ENCODE data around the gene NEURL2.

The NEURL2 gene

DNA sequence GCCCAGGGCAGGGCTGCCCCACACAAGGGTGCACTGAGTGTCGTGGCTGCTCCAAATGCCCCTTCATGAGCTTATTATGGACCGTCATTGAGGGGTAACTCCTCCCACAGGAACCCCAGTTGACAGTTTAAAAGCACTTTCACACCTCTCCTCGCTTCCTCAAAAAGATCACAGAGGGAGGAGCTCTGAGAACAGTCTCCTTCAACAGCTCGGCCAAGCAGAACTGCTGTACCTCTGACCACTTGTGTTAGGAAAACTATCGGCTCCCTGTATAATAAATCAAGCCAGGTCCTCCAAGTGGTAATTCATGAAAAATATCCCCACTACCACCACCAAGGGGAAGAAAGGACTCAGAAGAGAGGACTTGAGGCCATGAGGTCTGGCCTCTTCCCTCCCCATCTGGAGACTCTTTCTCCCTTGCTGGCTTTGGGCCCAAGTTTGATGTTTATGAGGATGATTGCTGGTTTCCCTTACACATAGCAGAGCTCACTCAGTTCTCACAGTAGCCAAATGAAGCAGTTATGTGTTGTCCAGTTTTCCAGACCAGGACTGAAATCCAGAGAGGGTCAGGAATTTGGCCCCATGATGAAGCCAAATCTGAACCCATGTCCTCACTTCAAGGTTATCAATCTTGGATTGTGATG is 48.7 kb downstream of the NEURL2 start:
- peak; percentile 61 for DNase-seq (ENCODE audit: low spot score)

DNA sequence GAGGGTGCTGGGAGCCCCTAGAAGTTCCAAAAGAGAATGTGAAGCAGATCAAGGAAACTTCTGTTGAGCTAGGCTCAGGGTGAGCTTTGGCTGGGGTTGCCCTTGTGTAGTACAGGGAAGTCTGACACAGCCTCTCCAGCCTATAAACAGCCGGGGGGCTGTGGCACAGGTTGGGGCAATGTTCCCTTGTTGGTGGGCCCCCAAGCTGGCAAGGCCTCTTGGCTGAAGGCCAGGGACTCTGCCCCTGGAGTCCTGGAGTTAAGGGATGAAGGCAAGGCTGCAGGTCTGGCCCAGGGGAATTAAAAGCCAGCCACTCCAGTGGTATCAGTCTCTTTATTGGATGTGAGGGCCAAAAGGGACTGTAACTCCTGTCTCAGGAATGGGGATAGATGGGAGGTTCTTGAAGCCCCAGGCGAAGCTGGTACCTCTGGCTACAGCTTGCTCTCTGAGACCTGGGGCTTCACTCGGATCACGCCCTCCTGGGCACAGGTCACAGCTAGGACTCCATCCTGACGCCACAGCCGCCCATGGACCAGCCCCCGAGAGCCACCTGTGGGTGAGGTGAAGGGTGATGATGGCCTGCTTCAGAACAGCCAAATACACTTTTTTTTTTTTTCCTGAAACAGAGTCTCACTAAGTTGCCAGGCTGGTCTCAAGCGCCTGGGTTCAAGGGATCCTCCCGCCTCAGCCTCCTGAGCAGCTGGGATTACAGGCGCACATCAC is 49.4 kb downstream of the NEURL2 start:
- DNase-seq (ENCODE audit: low spot score): no peak

DNA sequence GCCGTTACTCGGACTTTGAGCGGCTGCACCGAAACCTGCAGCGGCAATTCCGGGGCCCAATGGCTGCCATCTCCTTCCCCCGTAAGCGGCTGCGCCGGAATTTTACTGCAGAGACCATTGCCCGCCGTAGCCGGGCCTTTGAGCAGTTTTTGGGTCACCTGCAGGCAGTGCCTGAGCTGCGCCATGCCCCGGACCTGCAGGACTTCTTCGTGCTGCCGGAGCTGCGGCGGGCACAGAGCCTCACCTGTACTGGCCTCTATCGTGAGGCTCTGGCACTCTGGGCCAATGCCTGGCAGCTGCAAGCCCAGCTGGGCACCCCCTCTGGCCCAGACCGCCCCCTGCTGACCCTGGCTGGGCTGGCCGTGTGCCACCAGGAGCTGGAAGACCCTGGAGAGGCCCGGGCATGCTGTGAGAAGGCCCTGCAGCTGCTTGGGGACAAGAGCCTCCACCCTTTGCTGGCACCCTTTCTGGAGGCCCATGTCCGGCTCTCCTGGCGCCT is 50.3 kb downstream of the NEURL2 start:
- no peak for DNase-seq (ENCODE audit: low spot score)

All from GM03348 (cell line).